ENCODE data around the gene MAPKBP1.
"Not testable (repeated sequence)": the region's sequence is repeated elsewhere in the genome, so short reads cannot be mapped to it uniquely, and the experiment has no call there.

MAPKBP1 gene

DNA sequence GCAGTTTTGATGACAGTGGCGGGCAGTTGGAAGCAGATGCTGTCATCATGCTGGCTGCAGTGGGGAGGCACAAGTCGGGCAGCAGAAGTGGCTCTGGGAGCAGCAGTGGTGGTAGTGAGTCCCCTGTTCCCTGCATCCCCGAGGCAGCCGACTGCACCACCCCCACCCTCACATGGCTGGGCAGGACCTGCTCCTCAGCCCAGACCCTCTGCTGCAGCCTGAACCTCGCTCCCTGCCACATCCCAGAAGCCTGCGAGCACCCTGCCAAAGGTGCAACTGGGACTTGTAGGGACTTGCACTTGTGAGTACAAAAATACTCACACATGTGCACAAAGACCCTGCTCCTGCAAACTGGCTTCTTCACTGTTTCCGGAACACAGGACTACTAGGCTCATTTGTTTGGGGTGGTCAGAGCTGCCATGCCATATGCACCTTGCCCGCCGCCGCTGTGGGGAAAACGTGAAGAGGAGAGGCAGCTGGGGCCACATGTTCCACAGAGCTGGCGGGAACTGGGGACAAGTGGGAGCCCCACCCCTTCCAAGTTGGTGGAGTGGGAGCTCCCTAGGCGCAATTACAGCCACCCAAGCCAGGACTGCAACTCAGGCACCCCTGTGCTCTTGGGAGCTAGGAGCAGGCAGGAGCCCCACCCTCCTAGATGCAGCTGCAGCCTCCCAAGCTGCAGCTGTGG, 55.8 kb downstream of the MAPKBP1 start:
- Histone ChIP-seq H3K4me3 (ENCODE audit: low read depth, low read length) (no peak overlapping the region), H3K4me1 (ENCODE audit: control insufficient read depth, insufficient read depth, low read length) (peaks cover 7% of the 10 kb centered on the region; the same call in 1 of the 2 replicates), H3K27me3 (ENCODE audit: control insufficient read depth, insufficient read depth, low read length) (no peaks in the 10 kb centered on the region; the same call in 1 of the 2 replicates), H3K9me3 (ENCODE audit: control insufficient read depth, insufficient read depth, low read depth, low read length) (no peaks in the 10 kb centered on the region), H3K27ac (ENCODE audit: low read depth, low read length) (no peak overlapping the region), H3K9ac (ENCODE audit: low read length) (no peak overlapping the region), H3K36me3 (ENCODE audit: control insufficient read depth, insufficient read depth, low read length) (peaks cover 7% of the 10 kb centered on the region; the same call in 1 of the 2 replicates)

DNA sequence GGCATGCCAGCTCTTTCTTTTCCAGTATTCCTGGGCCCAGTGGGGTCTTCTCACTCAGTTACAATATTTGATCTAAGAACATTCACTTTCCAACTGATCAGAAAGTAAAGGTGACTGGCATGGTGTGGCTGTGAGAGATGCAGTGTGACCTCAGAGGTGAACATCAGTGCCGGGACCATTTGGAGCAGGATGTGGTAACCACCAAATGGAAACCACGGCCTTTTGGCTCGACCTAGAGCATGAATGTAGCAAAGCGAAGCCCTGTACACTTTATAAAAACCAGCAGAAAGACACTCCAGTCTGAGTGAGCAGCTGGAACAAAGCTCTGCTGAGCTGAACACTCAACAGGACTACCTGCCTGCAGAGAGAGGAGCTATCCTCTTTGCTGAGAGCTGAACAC, 57.0 kb downstream of the MAPKBP1 start:
- H3K4me1 ChIP-seq (ENCODE audit: control insufficient read depth, insufficient read depth, low read length); H3K9ac ChIP-seq (ENCODE audit: low read length); H3K27ac ChIP-seq (ENCODE audit: low read depth, low read length): not testable (repeated sequence)

DNA sequence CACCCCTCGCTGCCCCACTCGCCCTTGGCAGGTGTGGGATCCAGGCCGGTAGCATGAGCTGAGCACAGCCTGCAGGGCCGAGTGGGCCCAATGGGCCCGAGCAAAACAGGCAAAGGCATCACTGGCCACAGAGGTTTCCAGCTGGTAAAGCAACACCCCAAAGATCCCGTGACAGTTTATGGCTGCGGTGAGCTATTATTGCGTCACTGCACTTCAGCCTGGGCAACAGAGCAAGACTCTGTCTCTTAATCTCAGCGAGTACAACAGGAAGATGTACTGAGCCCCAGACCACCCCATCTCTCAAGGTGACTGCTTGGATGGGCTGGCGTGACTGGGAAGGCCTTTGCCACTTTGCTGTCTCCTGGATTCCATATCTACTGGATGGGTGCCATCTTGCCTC, 57.9 kb downstream of the MAPKBP1 start:
- Histone ChIP-seq H3K4me1 (ENCODE audit: control insufficient read depth, insufficient read depth, low read length) (peaks cover 7% of the 10 kb centered on the region; the same call in 1 of the 2 replicates), H3K4me3 (ENCODE audit: low read depth, low read length) (no peak overlapping the region), H3K27ac (ENCODE audit: low read depth, low read length) (no peak overlapping the region), H3K9ac (ENCODE audit: low read length) (no peak overlapping the region), H3K9me3 (ENCODE audit: control insufficient read depth, insufficient read depth, low read depth, low read length) (no peaks in the 10 kb centered on the region), H3K27me3 (ENCODE audit: control insufficient read depth, insufficient read depth, low read length) (no peaks in the 10 kb centered on the region), H3K36me3 (ENCODE audit: control insufficient read depth, insufficient read depth, low read length) (peaks cover 8% of the 10 kb centered on the region; the same call in 1 of the 2 replicates)

More for the DNA sequence above, 57.0 kb downstream of the MAPKBP1 start:
- not testable (repeated sequence) for H3K9me3 ChIP-seq (ENCODE audit: control insufficient read depth, insufficient read depth, low read depth, low read length); H3K27me3 ChIP-seq (ENCODE audit: control insufficient read depth, insufficient read depth, low read length); H3K4me3 ChIP-seq (ENCODE audit: low read depth, low read length); H3K36me3 ChIP-seq (ENCODE audit: control insufficient read depth, insufficient read depth, low read length)

DNA sequence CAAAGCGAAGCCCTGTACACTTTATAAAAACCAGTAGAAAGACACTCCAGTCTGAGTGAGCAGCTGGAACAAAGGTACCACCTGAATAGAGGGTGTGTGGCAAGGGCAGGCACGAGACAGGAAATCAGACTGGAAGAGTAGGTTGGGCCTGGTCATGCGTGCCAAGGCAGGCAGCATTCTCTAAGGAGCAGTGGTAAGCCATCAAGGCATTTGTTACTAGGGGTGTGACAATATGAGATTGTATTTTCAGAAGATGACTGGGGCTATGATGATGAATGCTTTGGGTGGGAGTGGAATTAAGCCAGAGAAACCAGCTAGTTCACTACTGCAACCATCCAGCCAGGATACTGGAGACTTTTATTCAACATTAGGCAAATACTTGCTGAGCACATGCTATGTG, 58.6 kb downstream of the MAPKBP1 start:
- no peak overlapping the region for H3K4me3 ChIP-seq (ENCODE audit: low read depth, low read length)
- H3K9me3 ChIP-seq (ENCODE audit: control insufficient read depth, insufficient read depth, low read depth, low read length), result no peaks in the 10 kb centered on the region
- no peaks in the 10 kb centered on the region for H3K27me3 ChIP-seq (ENCODE audit: control insufficient read depth, insufficient read depth, low read length)
- H3K9ac ChIP-seq (ENCODE audit: low read length), result no peak overlapping the region
- no peak overlapping the region for H3K27ac ChIP-seq (ENCODE audit: low read depth, low read length)
- H3K36me3 ChIP-seq (ENCODE audit: control insufficient read depth, insufficient read depth, low read length), result peaks cover 9% of the 10 kb centered on the region; the same call in 1 of the 2 replicates
- peaks cover 7% of the 10 kb centered on the region; the same call in 1 of the 2 replicates for H3K4me1 ChIP-seq (ENCODE audit: control insufficient read depth, insufficient read depth, low read length)

DNA sequence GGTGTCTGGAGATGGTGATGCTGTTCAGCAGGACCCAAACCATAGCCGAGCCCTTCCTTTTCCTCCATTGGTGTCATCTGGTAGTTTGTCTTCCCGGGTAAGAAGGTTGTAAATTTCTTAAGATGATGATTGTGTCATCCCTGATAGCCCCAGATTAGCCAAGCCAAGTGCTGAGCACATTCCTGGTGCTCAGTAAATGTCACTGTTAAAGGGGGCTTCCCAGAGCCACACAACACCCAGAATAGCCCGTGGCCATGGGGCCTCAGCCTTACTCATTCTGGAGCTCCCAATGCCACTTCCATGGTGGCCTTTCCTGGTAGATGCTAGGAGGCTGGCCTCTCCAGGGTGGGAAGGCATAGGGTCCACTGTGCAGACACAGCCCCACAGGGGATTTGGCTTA, 59.8 kb downstream of the MAPKBP1 start:
- Histone ChIP-seq H3K9me3 (ENCODE audit: control insufficient read depth, insufficient read depth, low read depth, low read length) (no peaks in the 10 kb centered on the region), H3K27ac (ENCODE audit: low read depth, low read length) (no peak overlapping the region), H3K9ac (ENCODE audit: low read length) (no peak overlapping the region)

DNA sequence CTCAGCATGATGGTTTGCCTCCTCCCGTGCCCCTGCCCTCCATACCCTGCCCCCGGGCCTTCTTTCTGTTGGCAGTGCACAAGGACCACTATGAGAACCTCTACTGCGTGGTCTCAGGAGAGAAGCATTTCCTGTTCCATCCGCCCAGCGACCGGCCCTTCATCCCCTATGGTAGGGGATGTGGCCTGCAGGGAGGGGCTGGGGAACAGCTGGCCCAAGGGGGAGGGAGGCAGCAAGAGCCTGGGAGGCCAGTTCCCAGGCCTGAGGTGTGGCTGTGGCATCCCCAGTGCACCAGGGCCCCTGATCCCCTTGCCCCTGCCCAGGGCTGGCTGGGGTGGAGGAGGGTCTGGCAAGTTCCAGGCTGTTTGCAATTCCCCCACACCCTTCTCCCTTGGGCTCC, 61.8 kb downstream of the MAPKBP1 start:
- no peaks in the 10 kb centered on the region for H3K4me1 ChIP-seq (ENCODE audit: control insufficient read depth, insufficient read depth, low read length)
- peaks cover 2% of the 10 kb centered on the region; the same call in 1 of the 2 replicates for H3K36me3 ChIP-seq (ENCODE audit: control insufficient read depth, insufficient read depth, low read length)
- no peaks in the 10 kb centered on the region for H3K9me3 ChIP-seq (ENCODE audit: control insufficient read depth, insufficient read depth, low read depth, low read length)
- H3K9ac ChIP-seq (ENCODE audit: low read length), result no peak overlapping the region
- no peak overlapping the region for H3K27ac ChIP-seq (ENCODE audit: low read depth, low read length)
- H3K4me3 ChIP-seq (ENCODE audit: low read depth, low read length), result no peak overlapping the region
- no peaks in the 10 kb centered on the region for H3K27me3 ChIP-seq (ENCODE audit: control insufficient read depth, insufficient read depth, low read length)

More for the DNA sequence above, 59.8 kb downstream of the MAPKBP1 start:
- peaks cover 2% of the 10 kb centered on the region; the same call in 1 of the 2 replicates for H3K4me1 ChIP-seq (ENCODE audit: control insufficient read depth, insufficient read depth, low read length)
- no peak overlapping the region for H3K4me3 ChIP-seq (ENCODE audit: low read depth, low read length)
- peaks cover 9% of the 10 kb centered on the region; the same call in 1 of the 2 replicates for H3K36me3 ChIP-seq (ENCODE audit: control insufficient read depth, insufficient read depth, low read length)
- no peaks in the 10 kb centered on the region for H3K27me3 ChIP-seq (ENCODE audit: control insufficient read depth, insufficient read depth, low read length)

DNA sequence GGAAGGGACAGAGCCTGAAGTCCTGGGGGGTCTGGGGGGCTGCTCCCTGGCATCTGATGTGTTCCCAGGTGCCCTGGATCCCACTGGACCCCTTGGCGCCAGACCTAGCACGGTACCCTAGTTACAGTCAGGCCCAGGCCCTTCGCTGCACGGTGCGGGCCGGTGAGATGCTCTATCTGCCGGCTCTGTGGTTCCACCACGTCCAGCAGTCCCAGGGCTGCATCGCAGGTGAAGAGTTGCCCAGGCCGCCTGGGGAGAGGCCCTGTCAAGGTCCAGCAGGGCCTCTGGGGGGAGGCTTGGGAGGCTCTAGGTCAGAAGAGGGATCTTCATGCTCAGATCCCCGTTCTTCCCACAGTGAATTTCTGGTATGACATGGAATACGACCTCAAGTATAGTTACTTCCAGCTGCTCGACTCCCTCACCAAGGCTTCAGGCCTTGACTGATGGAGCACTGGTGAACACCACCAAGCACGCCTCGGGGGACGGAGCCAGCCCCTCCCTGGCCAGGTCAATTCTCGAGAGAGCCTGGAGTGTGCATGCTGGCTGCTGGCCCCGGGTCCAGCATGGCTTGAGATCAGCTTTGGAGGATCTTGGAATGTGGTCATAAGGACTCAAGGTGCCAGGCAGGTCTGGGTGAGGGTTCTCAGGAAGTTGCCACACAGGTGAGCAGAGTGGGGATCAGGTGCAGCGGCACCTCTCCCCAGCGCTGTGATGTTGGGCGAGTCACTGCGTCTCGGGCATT, 62.6 kb downstream of the MAPKBP1 start:
- Histone ChIP-seq H3K36me3 (ENCODE audit: control insufficient read depth, insufficient read depth, low read length) (peaks cover 3% of the 10 kb centered on the region), H3K4me1 (ENCODE audit: control insufficient read depth, insufficient read depth, low read length) (no peaks in the 10 kb centered on the region), H3K27ac (ENCODE audit: low read depth, low read length) (no peak overlapping the region), H3K27me3 (ENCODE audit: control insufficient read depth, insufficient read depth, low read length) (no peaks in the 10 kb centered on the region), H3K9me3 (ENCODE audit: control insufficient read depth, insufficient read depth, low read depth, low read length) (no peaks in the 10 kb centered on the region), H3K4me3 (ENCODE audit: low read depth, low read length) (no peak overlapping the region), H3K9ac (ENCODE audit: low read length) (no peak overlapping the region)

DNA sequence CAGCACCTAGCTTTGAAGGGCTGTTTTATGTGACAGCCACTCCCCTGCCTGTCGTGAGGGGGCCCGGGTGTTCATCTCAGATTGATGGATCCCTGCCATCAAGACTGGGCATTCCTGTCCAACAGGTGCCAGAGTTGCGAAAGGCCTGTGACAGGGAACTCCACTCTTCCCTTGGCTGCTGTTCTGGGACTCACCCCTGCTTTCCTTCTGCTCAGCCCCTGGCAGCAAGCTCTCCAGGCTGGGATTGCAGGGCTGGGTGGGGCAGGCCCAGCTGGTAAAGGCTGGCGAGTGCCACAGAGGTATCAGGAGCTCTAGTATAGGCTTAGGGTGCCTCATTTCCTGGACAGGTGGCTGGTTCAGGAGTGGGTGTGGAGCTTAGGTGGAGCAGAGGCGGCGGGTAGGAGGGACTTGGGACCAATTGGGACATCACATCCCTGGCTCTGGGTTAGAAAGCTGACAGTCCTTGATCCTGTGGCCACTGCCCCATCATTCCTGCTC, 64.2 kb downstream of the MAPKBP1 start, which contains the start of gene PLA2G4B:
Gene PLA2G4B, plus strand, starts transcription at position 448 of the 498 bp plus-strand sequence. CDS start 67 bp downstream, outside the sequence.
- Histone ChIP-seq H3K4me1 (ENCODE audit: control insufficient read depth, insufficient read depth, low read length) (no peaks in the 10 kb centered on the region), H3K27ac (ENCODE audit: low read depth, low read length) (no peak within 1 kb of the TSS)

DNA sequence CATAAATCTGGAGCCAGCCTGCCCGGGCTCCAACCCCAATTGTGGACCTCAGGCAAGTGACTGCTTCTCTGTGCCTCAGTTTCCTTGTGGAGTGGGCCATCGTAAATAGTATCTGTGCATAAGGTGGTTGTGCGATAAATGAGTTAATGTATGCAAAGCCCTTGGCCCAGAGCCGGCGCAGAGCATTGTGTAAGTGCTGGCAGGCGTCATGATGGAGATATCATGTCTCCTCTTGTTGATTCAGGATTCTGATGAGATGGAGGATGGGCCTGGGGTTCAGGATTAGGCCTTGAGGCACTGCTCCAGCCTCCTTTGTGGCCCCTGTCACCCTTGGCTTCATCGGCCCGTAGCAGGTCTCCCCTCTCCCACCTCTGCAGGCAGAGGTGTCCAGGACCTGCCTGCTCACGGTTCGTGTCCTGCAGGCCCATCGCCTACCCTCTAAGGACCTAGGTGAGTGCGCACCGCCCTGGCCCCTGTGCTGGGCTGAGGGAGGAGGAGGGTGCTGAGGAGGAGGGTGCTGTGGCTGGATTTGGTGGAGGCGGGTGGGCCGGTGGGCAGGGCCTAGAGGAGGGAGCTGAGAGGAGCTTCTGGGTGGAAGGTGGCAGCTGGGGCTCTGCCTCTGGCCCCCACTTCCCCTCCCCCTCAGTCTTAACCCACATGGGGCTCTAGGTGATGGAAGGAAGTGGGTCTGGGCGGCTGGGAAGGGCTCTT, 65.7 kb downstream of the MAPKBP1 start:
- H3K27ac ChIP-seq (ENCODE audit: low read depth, low read length), result no peak overlapping the region
- peaks cover 14% of the 10 kb centered on the region for H3K36me3 ChIP-seq (ENCODE audit: control insufficient read depth, insufficient read depth, low read length)
- H3K4me3 ChIP-seq (ENCODE audit: low read depth, low read length), result no peak overlapping the region
- H3K4me1 ChIP-seq (ENCODE audit: control insufficient read depth, insufficient read depth, low read length), result no peaks in the 10 kb centered on the region
- no peaks in the 10 kb centered on the region for H3K27me3 ChIP-seq (ENCODE audit: control insufficient read depth, insufficient read depth, low read length)
- no peaks in the 10 kb centered on the region for H3K9me3 ChIP-seq (ENCODE audit: control insufficient read depth, insufficient read depth, low read depth, low read length)
- no peak overlapping the region for H3K9ac ChIP-seq (ENCODE audit: low read length)

More for the DNA sequence above, 64.2 kb downstream of the MAPKBP1 start, which contains the start of gene PLA2G4B:
- H3K36me3 ChIP-seq (ENCODE audit: control insufficient read depth, insufficient read depth, low read length), result peaks cover 6% of the 10 kb centered on the region
- no peak within 1 kb of the TSS for H3K9ac ChIP-seq (ENCODE audit: low read length)
- H3K9me3 ChIP-seq (ENCODE audit: control insufficient read depth, insufficient read depth, low read depth, low read length), result no peaks in the 10 kb centered on the region
- H3K27me3 ChIP-seq (ENCODE audit: control insufficient read depth, insufficient read depth, low read length), result no peaks in the 10 kb centered on the region
- no peak within 1 kb of the TSS for H3K4me3 ChIP-seq (ENCODE audit: low read depth, low read length)

DNA sequence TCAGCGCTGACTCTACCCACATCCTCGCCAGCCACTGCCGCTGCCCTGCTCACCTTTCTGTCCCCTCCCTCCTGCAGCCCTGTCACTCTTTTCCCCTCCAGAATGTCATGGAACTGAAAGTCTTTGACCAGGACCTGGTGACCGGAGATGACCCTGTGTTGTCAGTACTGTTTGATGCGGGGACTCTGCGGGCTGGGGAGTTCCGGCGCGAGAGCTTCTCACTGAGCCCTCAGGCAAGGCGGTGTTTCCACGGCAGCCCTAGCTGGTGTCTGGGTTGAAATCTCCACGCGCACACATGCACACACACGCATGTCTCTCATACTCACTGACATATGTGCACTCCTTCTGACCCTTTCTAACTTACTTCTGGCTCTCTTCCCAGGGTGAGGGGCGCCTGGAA, 66.4 kb downstream of the MAPKBP1 start:
- Histone ChIP-seq H3K36me3 (ENCODE audit: control insufficient read depth, insufficient read depth, low read length) (peaks cover 16% of the 10 kb centered on the region), H3K27me3 (ENCODE audit: control insufficient read depth, insufficient read depth, low read length) (no peaks in the 10 kb centered on the region), H3K4me1 (ENCODE audit: control insufficient read depth, insufficient read depth, low read length) (no peaks in the 10 kb centered on the region), H3K9ac (ENCODE audit: low read length) (no peak overlapping the region), H3K4me3 (ENCODE audit: low read depth, low read length) (no peak overlapping the region), H3K27ac (ENCODE audit: low read depth, low read length) (no peak overlapping the region), H3K9me3 (ENCODE audit: control insufficient read depth, insufficient read depth, low read depth, low read length) (no peaks in the 10 kb centered on the region)

Measured in HUES6 (cell line).